ENCODE data around the gene RTL1.

Gene RTL1

GRCh38 chr14:100888789-100889315, 14.7 kb downstream of the RTL1 start:
- Histone ChIP-seq H3K4me3 (ENCODE audit: low read length) (no peak overlapping the region), H3K36me3 (ENCODE audit: insufficient read depth, low read length) (no peaks in the 10 kb centered on the region), H3K9ac (ENCODE audit: low read depth, low read length) (no peak overlapping the region), H3K27me3 (ENCODE audit: insufficient read depth, low read length) (no peaks in the 10 kb centered on the region), H3K4me1 (ENCODE audit: insufficient read depth, low read length) (peaks cover 7% of the 10 kb centered on the region; the same call in 1 of the 2 replicates), H3K9me3 (ENCODE audit: insufficient read depth, low read depth, low read length) (no peaks in the 10 kb centered on the region), H3K27ac (ENCODE audit: low read depth, low read length) (no peak overlapping the region)
- 86% methylated on average over 5 of the region's 5 CpGs for WGBS

- H3K4me3 ChIP-seq (ENCODE audit: low read length): no peak overlapping the region
- H3K27ac ChIP-seq (ENCODE audit: low read depth, low read length): no peak overlapping the region
- H3K27me3 ChIP-seq (ENCODE audit: insufficient read depth, low read length): no peaks in the 10 kb centered on the region
- no peaks in the 10 kb centered on the region for H3K36me3 ChIP-seq (ENCODE audit: insufficient read depth, low read length)
- 75% methylated on average over 6 of the region's 6 CpGs for WGBS
- H3K9ac ChIP-seq (ENCODE audit: low read depth, low read length): no peak overlapping the region
- H3K4me1 ChIP-seq (ENCODE audit: insufficient read depth, low read length): peaks cover 7% of the 10 kb centered on the region; the same call in 1 of the 2 replicates
- no peaks in the 10 kb centered on the region for H3K9me3 ChIP-seq (ENCODE audit: insufficient read depth, low read depth, low read length)
Measured at GRCh38 chr14:100887728-100888335, 15.7 kb downstream of the RTL1 start.

- H3K9me3 ChIP-seq (ENCODE audit: insufficient read depth, low read depth, low read length): no peaks in the 10 kb centered on the region
- WGBS: 88% methylated on average over 5 of the region's 5 CpGs
Measured at GRCh38 chr14:100885617-100886016, 17.9 kb downstream of the RTL1 start.

GRCh38 chr14:100885196-100885595, 18.3 kb downstream of the RTL1 start:
- Histone ChIP-seq H3K27me3 (ENCODE audit: insufficient read depth, low read length) (no peaks in the 10 kb centered on the region), H3K4me1 (ENCODE audit: insufficient read depth, low read length) (peaks cover 7% of the 10 kb centered on the region; the same call in 1 of the 2 replicates), H3K27ac (ENCODE audit: low read depth, low read length) (no peak overlapping the region), H3K9me3 (ENCODE audit: insufficient read depth, low read depth, low read length) (no peaks in the 10 kb centered on the region), H3K4me3 (ENCODE audit: low read length) (no peak overlapping the region), H3K9ac (ENCODE audit: low read depth, low read length) (no peak overlapping the region), H3K36me3 (ENCODE audit: insufficient read depth, low read length) (no peaks in the 10 kb centered on the region)
- WGBS: 90% methylated on average over 2 of the region's 2 CpGs

More at GRCh38 chr14:100885617-100886016, 17.9 kb downstream of the RTL1 start:
- Histone ChIP-seq H3K4me3 (ENCODE audit: low read length) (no peak overlapping the region), H3K36me3 (ENCODE audit: insufficient read depth, low read length) (no peaks in the 10 kb centered on the region), H3K4me1 (ENCODE audit: insufficient read depth, low read length) (peaks cover 7% of the 10 kb centered on the region; the same call in 1 of the 2 replicates), H3K27me3 (ENCODE audit: insufficient read depth, low read length) (no peaks in the 10 kb centered on the region), H3K27ac (ENCODE audit: low read depth, low read length) (no peak overlapping the region), H3K9ac (ENCODE audit: low read depth, low read length) (no peak overlapping the region)

GRCh38 chr14:100884456-100884855, 19.1 kb downstream of the RTL1 start:
- Histone ChIP-seq H3K27ac (ENCODE audit: low read depth, low read length) (no peak overlapping the region), H3K9me3 (ENCODE audit: insufficient read depth, low read depth, low read length) (no peaks in the 10 kb centered on the region), H3K4me1 (ENCODE audit: insufficient read depth, low read length) (peaks cover 7% of the 10 kb centered on the region; the same call in 1 of the 2 replicates), H3K36me3 (ENCODE audit: insufficient read depth, low read length) (no peaks in the 10 kb centered on the region), H3K9ac (ENCODE audit: low read depth, low read length) (no peak overlapping the region), H3K27me3 (ENCODE audit: insufficient read depth, low read length) (no peaks in the 10 kb centered on the region), H3K4me3 (ENCODE audit: low read length) (no peak overlapping the region)
- 95% methylated on average over 13 of the region's 13 CpGs for WGBS

GRCh38 chr14:100883789-100884101, 19.8 kb downstream of the RTL1 start:
- Histone ChIP-seq H3K4me1 (ENCODE audit: insufficient read depth, low read length) (peaks cover 7% of the 10 kb centered on the region; the same call in 1 of the 2 replicates), H3K9ac (ENCODE audit: low read depth, low read length) (no peak overlapping the region), H3K36me3 (ENCODE audit: insufficient read depth, low read length) (no peaks in the 10 kb centered on the region), H3K27me3 (ENCODE audit: insufficient read depth, low read length) (no peaks in the 10 kb centered on the region), H3K27ac (ENCODE audit: low read depth, low read length) (no peak overlapping the region), H3K9me3 (ENCODE audit: insufficient read depth, low read depth, low read length) (no peaks in the 10 kb centered on the region), H3K4me3 (ENCODE audit: low read length) (no peak overlapping the region)
- WGBS: 95% methylated on average over 11 of the region's 11 CpGs

- 94% methylated on average over 46 of the region's 46 CpGs for WGBS
Measured at GRCh38 chr14:100882991-100883788, 20.3 kb downstream of the RTL1 start.

GRCh38 chr14:100882026-100882967, 21.2 kb downstream of the RTL1 start:
- no peaks in the 10 kb centered on the region for H3K9me3 ChIP-seq (ENCODE audit: insufficient read depth, low read depth, low read length)
- no peaks in the 10 kb centered on the region for H3K4me1 ChIP-seq (ENCODE audit: insufficient read depth, low read length)
- no peak overlapping the region for H3K4me3 ChIP-seq (ENCODE audit: low read length)
- no peak overlapping the region for H3K27ac ChIP-seq (ENCODE audit: low read depth, low read length)
- no peaks in the 10 kb centered on the region for H3K36me3 ChIP-seq (ENCODE audit: insufficient read depth, low read length)
- no peaks in the 10 kb centered on the region for H3K27me3 ChIP-seq (ENCODE audit: insufficient read depth, low read length)
- H3K9ac ChIP-seq (ENCODE audit: low read depth, low read length): no peak overlapping the region
- 96% methylated on average over 49 of the region's 49 CpGs for WGBS

More at GRCh38 chr14:100882991-100883788, 20.3 kb downstream of the RTL1 start:
- no peak overlapping the region for H3K4me3 ChIP-seq (ENCODE audit: low read length)
- H3K27ac ChIP-seq (ENCODE audit: low read depth, low read length): no peak overlapping the region
- H3K36me3 ChIP-seq (ENCODE audit: insufficient read depth, low read length): no peaks in the 10 kb centered on the region
- no peaks in the 10 kb centered on the region for H3K27me3 ChIP-seq (ENCODE audit: insufficient read depth, low read length)
- H3K4me1 ChIP-seq (ENCODE audit: insufficient read depth, low read length): peaks cover 6% of the 10 kb centered on the region; the same call in 1 of the 2 replicates
- no peaks in the 10 kb centered on the region for H3K9me3 ChIP-seq (ENCODE audit: insufficient read depth, low read depth, low read length)
- no peak overlapping the region for H3K9ac ChIP-seq (ENCODE audit: low read depth, low read length)

- WGBS: 95% methylated on average over 38 of the region's 38 CpGs
Measured at GRCh38 chr14:100881211-100882025, 22.1 kb downstream of the RTL1 start.

More at GRCh38 chr14:100881211-100882025, 22.1 kb downstream of the RTL1 start:
- Histone ChIP-seq H3K36me3 (ENCODE audit: insufficient read depth, low read length) (no peaks in the 10 kb centered on the region), H3K9ac (ENCODE audit: low read depth, low read length) (no peak overlapping the region), H3K4me3 (ENCODE audit: low read length) (no peak overlapping the region), H3K9me3 (ENCODE audit: insufficient read depth, low read depth, low read length) (no peaks in the 10 kb centered on the region), H3K27ac (ENCODE audit: low read depth, low read length) (no peak overlapping the region), H3K4me1 (ENCODE audit: insufficient read depth, low read length) (no peaks in the 10 kb centered on the region), H3K27me3 (ENCODE audit: insufficient read depth, low read length) (no peaks in the 10 kb centered on the region)

Data from HUES64 (cell line).